Heart left ventricle (tissue), 16 donors: Measurements from ENCODE around the gene CCBE1. TPM values are rescaled to one million over a fixed set of nuclear protein-coding genes. Genes with fewer than 3 reads are reported as not detected.

Experiments
- ATAC-seq, 4 donors: fragments of 200-7000 bp; cut with Tn5 transposase; one replicate each; pipeline ENCODE4 v1.9.1; 2020 to 2022; ENCODE audit warnings: moderate library complexity in 4 of 4, mild to moderate bottlenecking in 3 of 4, moderate number of reproducible peaks in 1 of 4
- DNase-seq, 5 donors: peaks; one replicate each; pipeline ENCODE4 v3.0.0-alpha.2; 2020
- H3K27ac ChIP-seq, 12 donors: fragments of 200-600 bp; sonication (generic) in 4 of 12; one replicate each; pipeline versions ENCODE4 v1.5.0 to v1.8.0; 2016 to 2022; ENCODE audit warnings: mild to moderate bottlenecking in 2 of 12
- H3K27me3 ChIP-seq, 9 donors: fragments of 200-600 bp; sonication (generic) in 2 of 9; one replicate each; pipeline versions ENCODE4 v1.5.1 to v1.8.0; 2016 to 2022; ENCODE audit warnings: mild to moderate bottlenecking in 3 of 9
- H3K36me3 ChIP-seq, 9 donors: fragments of 200-600 bp; sonication (generic) in 2 of 9; one replicate each; pipeline versions ENCODE4 v1.5.0 to v1.8.0; 2018 to 2022; ENCODE audit warnings: mild to moderate bottlenecking in 2 of 9
- H3K4me1 ChIP-seq, 12 donors: fragments of 200-600 bp; sonication (generic) in 4 of 12; one replicate each; pipeline versions ENCODE4 v1.5.0 to v1.8.0; 2016 to 2022; ENCODE audit warnings: mild to moderate bottlenecking in 3 of 12
- H3K4me3 ChIP-seq, 12 donors: fragments of 200-600 bp; sonication (generic) in 4 of 12; one replicate each; pipeline versions ENCODE4 v1.5.0 to v1.8.0; 2017 to 2022; ENCODE audit warnings: mild to moderate bottlenecking in 9 of 12, moderate library complexity in 4 of 12
- H3K9me3 ChIP-seq, 12 donors: fragments of 200-600 bp; sonication (generic) in 4 of 12; one replicate each; pipeline versions ENCODE4 v1.5.0 to v1.8.0; 2016 to 2022; ENCODE audit warnings: mild to moderate bottlenecking in 1 of 12
- CTCF ChIP-seq, 12 donors: fragments of 200-600 bp; sonication (generic) in 4 of 12; IDR thresholded peaks; one replicate each; pipeline versions ENCODE4 v1.5.0 to v1.8.0; 2018 to 2022; ENCODE audit warnings: antibody characterized with exemption in 12 of 12, mild to moderate bottlenecking in 5 of 12
- POLR2A ChIP-seq, 2 donors: fragments of 450-650 bp; IDR thresholded peaks; one replicate each; pipeline ENCODE4 v1.6.1; 2017; ENCODE audit warnings: antibody characterized with exemption in 2 of 2, mild to moderate bottlenecking in 2 of 2, moderate library complexity in 2 of 2
- WGBS, 4 donors: extraction: QIAGEN DNeasy Blood & Tissue Kit in 2 of 4; methylation state at CpG; one replicate each; pipeline versions ENCODE4 v1.1.5 to v1.1.7; 2013 to 2018; 5-methylcytosine and 5-hydroxymethylcytosine counted together
- intact Hi-C, 10 donors: fragments of 100-400 bp; cut with DNase I; formaldehyde crosslinking; loops; one replicate each; pipeline versions ENCODE4 v1.11.1 to v1.14.2; 2022
- polyA plus RNA-seq, 2 donors: library from polyadenylated mRNA; stranded (reverse); fragments of 200-250 nt; gene quantifications; one replicate each; pipeline ENCODE4 v1.2.3, GENCODE V29; 2013
- total RNA-seq, 9 donors: library from RNA; depleted of rRNA in 2 of 9; stranded (reverse); fragments of >200 nt in 2 of 9; fragmentation: NEBNext Ultra II Directional in 3 of 9; extraction: Animal tissue kit (Norgen Biotek cat#: 25700) in 3 of 9; gene quantifications; one replicate each; pipeline versions ENCODE4 v1.1.0 to v1.2.4, GENCODE V29; 2016 to 2023
- donor health status: ischemic (EF 13 %, LVEDD 7.1; RV severe dilation, severe dysfunction).
- donor health status: healthy with polysubstance abuse.
- donor health status: DM: no; HTN: yes; CAD: no.
- donor health status: DM: no; HTN: no; CAD: no.
- donor health status: ischemic (EF 25% LVEDD 6.9; RV normal size, moderate dysfunction).
- donor health status: ischemic (EF 25% LVEDD 5.7; RV mildly dilated, moderate dysfunction).
- donor health status: healthy.
- donor health status: DM: yes; HTN: yes; CAD: no.
- donor health status: ischemic (EF 35%, LVEDD 5.7; RV mildly dilated, moderate dysfunction).
- donor health status: nonischemic (EF 11% LVEDD 7.7; RV severe dilation, severe dysfunction).
- donor health status: DM: yes; HTN: yes; CAD: no.
- donor health status: PGD.
- donor health status: ischemic (EF 29% LVEDD 5.4; RV normal size, mild dysfunction).
- donor health status: nonischemic (EF 23%, LVEDD 6.1; RV moderate dilation, normal function).

The CCBE1 gene
- total and polyA plus RNA-seq, 11 donors = 0.15 to 6.3 (median 0.74) TPM

DNA sequence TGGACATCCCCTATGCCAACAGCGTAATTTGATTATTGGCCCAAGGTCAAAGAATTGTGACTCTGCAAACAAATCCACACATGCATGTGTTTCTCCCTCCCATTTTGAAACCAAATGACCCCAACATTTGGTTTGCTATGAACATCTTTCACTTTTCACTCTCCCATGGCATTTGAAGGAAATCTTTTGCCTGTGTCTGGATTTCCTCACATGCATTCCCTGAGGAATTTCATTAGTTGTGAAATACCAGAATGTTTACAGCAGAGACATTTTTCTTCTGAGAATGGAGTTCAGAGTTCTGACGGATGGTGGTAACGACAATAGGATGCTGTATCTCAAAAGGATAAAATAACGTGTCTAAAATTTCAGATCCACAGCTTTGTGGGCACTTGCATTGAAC lies 277.8 kb downstream of the CCBE1 start:
- no peak for DNase-seq
- Histone ChIP-seq H3K27me3 (peaks cover 0 to 23% (median 2%) of the 10 kb centered on the region in 9 donors), H3K9me3 (no peaks in the 10 kb centered on the region), H3K36me3 (no peaks in the 10 kb centered on the region), H3K4me1 (peaks cover 0 to 5% (median 0%) of the 10 kb centered on the region in 12 donors), H3K27ac (no peak overlapping the region), H3K4me3 (no peak overlapping the region)
- no peak for TF ChIP-seq POLR2A (IDR thresholded peaks at IDR 0.05)
- no peak for TF ChIP-seq CTCF (IDR thresholded peaks at IDR 0.05)
- peak in 1 of 4 donors; percentile 55 for ATAC-seq
- intact Hi-C loops = no loop called here
- WGBS, 4 donors = 35 to 42% (median 39%) methylated on average over 4 of the region's 4 CpGs

GRCh38 chr18:59416818-59417217 lies 280.4 kb downstream of the CCBE1 start:
- TF ChIP-seq CTCF (IDR thresholded peaks at IDR 0.05) = no peak
- 94 to 98% (median 95%) methylated on average over 1 of the region's 1 CpG for whole genome bisulfite sequencing, 4 donors
- no peak overlapping the region for H3K27ac ChIP-seq
- H3K9me3 ChIP-seq = no peaks in the 10 kb centered on the region
- ATAC-seq (no peak), DNase-seq (no peak)
- H3K36me3 ChIP-seq = no peaks in the 10 kb centered on the region
- H3K4me3 ChIP-seq = no peak overlapping the region
- intact Hi-C loops = no loop called here
- H3K27me3 ChIP-seq = peaks cover 0 to 23% (median 0%) of the 10 kb centered on the region in 9 donors
- H3K4me1 ChIP-seq = peaks cover 0 to 5% (median 0%) of the 10 kb centered on the region in 12 donors

DNA sequence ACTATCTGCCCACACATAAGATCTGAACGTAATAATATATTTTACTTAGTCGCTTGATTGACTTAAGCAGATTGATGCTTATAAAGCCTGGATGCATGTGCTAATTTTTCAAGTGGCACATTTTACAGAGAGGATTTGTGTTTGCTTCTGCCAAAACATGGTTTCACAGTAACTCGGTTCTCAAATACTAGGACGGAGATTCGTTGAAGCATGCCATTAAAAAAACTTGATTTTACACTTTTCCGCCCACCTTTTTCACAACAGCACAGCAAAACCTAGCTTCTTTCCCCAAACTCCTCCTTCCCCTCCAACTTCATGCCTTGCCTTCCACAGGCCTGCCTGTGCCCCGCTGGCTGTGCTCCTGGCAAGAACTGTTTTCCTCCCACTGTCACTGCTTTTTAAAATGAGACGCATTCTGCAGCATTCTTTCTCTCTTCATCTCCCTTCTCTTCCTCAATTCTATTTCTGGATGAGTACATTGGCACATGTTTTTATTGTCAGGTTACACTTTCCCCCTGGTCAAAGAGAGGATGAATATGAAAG lies 283.0 kb downstream of the CCBE1 start:
- Histone ChIP-seq H3K27ac (no peak overlapping the region), H3K27me3 (peaks cover 0 to 14% (median 0%) of the 10 kb centered on the region in 9 donors)
- WGBS, 4 donors = 75 to 82% (median 78%) methylated on average over 8 of the region's 8 CpGs

More for the DNA sequence above, 283.0 kb downstream of the CCBE1 start:
- no peaks in the 10 kb centered on the region for H3K36me3 ChIP-seq
- H3K9me3 ChIP-seq = no peaks in the 10 kb centered on the region
- DNase-seq = no peak
- no peaks in the 10 kb centered on the region for H3K4me1 ChIP-seq
- no peak for ATAC-seq
- TF ChIP-seq POLR2A (IDR thresholded peaks at IDR 0.05) (no peak), CTCF (IDR thresholded peaks at IDR 0.05) (no peak)
- H3K4me3 ChIP-seq = no peak overlapping the region
- intact Hi-C loops = no loop called here
